Smooth muscle cell (in vitro differentiated cells): ENCODE results near the gene GDPD4. TPM values are rescaled to one million over a fixed set of nuclear protein-coding genes. Genes with fewer than 3 reads are reported as not detected.

Experiments used
- DNase-seq: peaks from one replicate; lab custom pipeline; 2025; ENCODE audit not compliant: unreplicated experiment; lab: John Stamatoyannopoulos, UW
- H2AFZ ChIP-seq: fragments of 200-600 bp; sonication (generic); 2 replicates; pipeline ENCODE4 v1.6.0; 2016; ENCODE audit warnings: antibody characterized with exemption, low read depth, mild to moderate bottlenecking
- H3F3A ChIP-seq: fragments of 200-600 bp; sonication (generic); 2 replicates; pipeline ENCODE4 v1.6.0; 2017; ENCODE audit warnings: antibody characterized with exemption, low read depth
- H3K27ac ChIP-seq: fragments of 200-600 bp; sonication (generic); 2 replicates; pipeline ENCODE4 v1.5.1; 2016; ENCODE audit warnings: low read depth, mild to moderate bottlenecking
- H3K27me3 ChIP-seq: fragments of 200-600 bp; sonication (generic); 2 replicates; pipeline ENCODE4 v1.6.1; 2016; ENCODE audit warnings: low read depth, mild to moderate bottlenecking
- H3K36me3 ChIP-seq: fragments of 200-600 bp; sonication (generic); 2 replicates; pipeline ENCODE4 v1.5.1; 2016; ENCODE audit warnings: low read depth
- H3K4me1 ChIP-seq: fragments of 200-600 bp; sonication (generic); 2 replicates; pipeline ENCODE4 v1.5.1; 2016; ENCODE audit warnings: low read depth
- H3K4me2 ChIP-seq: fragments of 200-600 bp; sonication (generic); 2 replicates; pipeline ENCODE4 v1.6.0; 2016; ENCODE audit warnings: mild to moderate bottlenecking
- H3K4me3 ChIP-seq: fragments of 200-600 bp; sonication (generic); 2 replicates; pipeline ENCODE4 v1.5.1; 2016; ENCODE audit warnings: mild to moderate bottlenecking
- H3K79me2 ChIP-seq: fragments of 200-600 bp; sonication (generic); 2 replicates; pipeline ENCODE4 v1.6.0; 2016; ENCODE audit warnings: low read depth, mild to moderate bottlenecking
- H3K9ac ChIP-seq: fragments of 200-600 bp; sonication (generic); 2 replicates; pipeline ENCODE4 v1.6.0; 2016; ENCODE audit warnings: low read depth
- H3K9me3 ChIP-seq: fragments of 200-600 bp; sonication (generic); replicated peaks from 2 replicates; pipeline ENCODE4 v1.5.1; 2016; ENCODE audit warnings: low read depth
- H4K20me1 ChIP-seq: fragments of 200-600 bp; sonication (generic); 2 replicates; pipeline ENCODE4 v1.6.0; 2016; ENCODE audit warnings: low read depth
- CTCF ChIP-seq: fragments of 200-600 bp; sonication (generic); IDR thresholded peaks from 2 replicates; pipeline ENCODE4 v1.5.1; 2017; ENCODE audit warnings: borderline replicate concordance, mild to moderate bottlenecking, antibody characterized with exemption; ENCODE audit not compliant: insufficient read depth, poor library complexity, severe bottlenecking
- WGBS: methylation state at CpG from one replicate; pipeline ENCODE4 v1.1.7; 2016; ENCODE audit warnings: low lambda C conversion rate; 5-methylcytosine and 5-hydroxymethylcytosine counted together
- polyA plus RNA-seq: library from polyadenylated mRNA; unstranded; fragments of >200 nt; fragmentation: Nextera tagmentation; extraction: Ambion mirVana; gene quantifications from 2 replicates; pipeline ENCODE4 v1.2.1, GENCODE V29; 2016
- total RNA-seq: library from RNA; depleted of rRNA; stranded (reverse); fragments of >200 nt; gene quantifications from 2 replicates; pipeline ENCODE4 v1.2.3, GENCODE V29; 2014

GDPD4 gene
- total and polyA plus RNA-seq, 2 experiments from 2014 or later: not detected

GRCh38 chr11:77324508-77324907 lies 23.0 kb upstream of the GDPD4 start:
- Histone ChIP-seq H3K9ac (no peak overlapping the region), H2AFZ (no peak overlapping the region), H3K36me3 (no peaks in the 10 kb centered on the region), H3K4me3 (no peak overlapping the region), H3K79me2 (no peaks in the 10 kb centered on the region), H4K20me1 (no peaks in the 10 kb centered on the region), H3K27me3 (no peaks in the 10 kb centered on the region), H3F3A (no peaks in the 10 kb centered on the region), H3K4me1 (no peaks in the 10 kb centered on the region), H3K27ac (no peak overlapping the region), H3K9me3 (no peaks in the 10 kb centered on the region), H3K4me2 (no peak overlapping the region)
- no peak for DNase-seq
- TF ChIP-seq CTCF: no peak

GRCh38 chr11:77322926-77323590 lies 21.6 kb upstream of the GDPD4 start:
- H3K79me2 ChIP-seq: no peaks in the 10 kb centered on the region
- no peak overlapping the region for H2AFZ ChIP-seq
- no peaks in the 10 kb centered on the region for H3F3A ChIP-seq
- no peaks in the 10 kb centered on the region for H4K20me1 ChIP-seq
- H3K9ac ChIP-seq: no peak overlapping the region
- H3K4me2 ChIP-seq: no peak overlapping the region
- H3K27me3 ChIP-seq: no peaks in the 10 kb centered on the region
- no peak overlapping the region for H3K4me3 ChIP-seq
- no peaks in the 10 kb centered on the region for H3K4me1 ChIP-seq
- no peaks in the 10 kb centered on the region for H3K9me3 ChIP-seq
- no peak overlapping the region for H3K27ac ChIP-seq
- no peak for DNase-seq
- 90% methylated on average over 2 of the region's 2 CpGs for WGBS
- H3K36me3 ChIP-seq: no peaks in the 10 kb centered on the region
- TF ChIP-seq CTCF: no peak

GRCh38 chr11:77322506-77322905 lies 21.0 kb upstream of the GDPD4 start:
- no peaks in the 10 kb centered on the region for H4K20me1 ChIP-seq
- no peaks in the 10 kb centered on the region for H3K27me3 ChIP-seq
- no peaks in the 10 kb centered on the region for H3K79me2 ChIP-seq
- no peak for DNase-seq
- no peaks in the 10 kb centered on the region for H3F3A ChIP-seq
- 98% methylated on average over 2 of the region's 2 CpGs for WGBS
- no peak overlapping the region for H3K9ac ChIP-seq
- no peak for TF ChIP-seq CTCF
- H3K9me3 ChIP-seq: no peaks in the 10 kb centered on the region
- H3K36me3 ChIP-seq: no peaks in the 10 kb centered on the region
- no peak overlapping the region for H3K4me3 ChIP-seq
- H2AFZ ChIP-seq: no peak overlapping the region
- no peaks in the 10 kb centered on the region for H3K4me1 ChIP-seq
- no peak overlapping the region for H3K4me2 ChIP-seq
- H3K27ac ChIP-seq: no peak overlapping the region

- no peaks in the 10 kb centered on the region for H3K4me1 ChIP-seq
- no peaks in the 10 kb centered on the region for H3K79me2 ChIP-seq
- H3K36me3 ChIP-seq: no peaks in the 10 kb centered on the region
- 100% methylated on average over 1 of the region's 1 CpG for WGBS
- DNase-seq: no peak
- H4K20me1 ChIP-seq: no peaks in the 10 kb centered on the region
- H3K9ac ChIP-seq: no peak overlapping the region
- no peak for TF ChIP-seq CTCF
- no peaks in the 10 kb centered on the region for H3K9me3 ChIP-seq
- no peak overlapping the region for H3K4me2 ChIP-seq
- no peak overlapping the region for H3K4me3 ChIP-seq
- no peaks in the 10 kb centered on the region for H3K27me3 ChIP-seq
- no peak overlapping the region for H3K27ac ChIP-seq
- H2AFZ ChIP-seq: no peak overlapping the region
- no peaks in the 10 kb centered on the region for H3F3A ChIP-seq
These were observed 18.9 kb upstream of the GDPD4 start for GRCh38 chr11:77320351-77320750.
